HuH-7 (cell line): Measurements from ENCODE around the gene ROCK2.
"Not testable (repeated sequence)": the region's sequence is repeated elsewhere in the genome, so short reads cannot be mapped to it uniquely, and the experiment has no call there.

Source experiments
- DNase-seq: peaks from one replicate; pipeline ENCODE4 v3.0.0; 2011; ENCODE audit warnings: low spot score

The ROCK2 gene

GRCh38 chr2:11179196-11179595 is 165.2 kb downstream of the ROCK2 start:
- DNase-seq, result no peak

DNA sequence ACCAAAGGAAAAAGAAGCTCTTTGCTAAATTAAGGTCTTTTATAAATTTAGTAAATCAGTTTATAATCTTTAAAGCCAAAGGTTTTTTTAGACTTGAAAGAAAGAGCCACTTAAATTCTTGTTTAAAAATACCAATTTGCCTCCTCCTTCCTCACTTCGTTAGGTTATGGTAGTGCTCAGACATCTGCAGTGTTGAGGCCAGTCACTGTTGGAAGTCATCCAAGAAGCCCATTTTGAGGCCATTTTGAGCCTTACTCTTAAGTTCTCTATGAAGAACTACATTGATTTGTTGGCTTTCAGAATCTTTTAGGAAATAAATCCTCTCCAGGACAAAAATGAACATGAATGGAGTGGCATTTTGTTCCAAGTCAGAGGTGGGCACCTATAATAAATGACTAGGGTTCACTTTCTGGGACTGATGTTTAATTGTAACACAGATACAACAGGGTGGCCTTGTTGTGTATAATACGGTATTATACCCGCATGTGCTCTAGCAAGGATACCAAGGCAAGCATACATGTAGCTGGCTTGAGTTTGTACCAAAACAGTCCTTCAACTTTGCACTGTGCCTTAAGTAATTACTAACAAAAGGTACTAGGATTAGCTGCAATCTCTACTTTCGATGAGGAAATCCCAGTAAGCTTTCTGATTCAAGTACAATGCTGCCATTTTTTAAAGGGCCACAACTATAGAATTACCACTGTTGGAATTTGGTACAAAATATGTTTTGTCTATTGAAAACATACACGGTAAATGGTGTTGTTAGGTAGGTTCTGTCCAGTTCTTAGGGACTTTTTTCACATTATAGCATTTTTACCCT is 166.4 kb downstream of the ROCK2 start:
- DNase-seq, result no peak

GRCh38 chr2:11175293-11175795 is 169.1 kb downstream of the ROCK2 start:
- no peak for DNase-seq

GRCh38 chr2:11174222-11174621 is 170.2 kb downstream of the ROCK2 start:
- DNase-seq, result no peak

DNA sequence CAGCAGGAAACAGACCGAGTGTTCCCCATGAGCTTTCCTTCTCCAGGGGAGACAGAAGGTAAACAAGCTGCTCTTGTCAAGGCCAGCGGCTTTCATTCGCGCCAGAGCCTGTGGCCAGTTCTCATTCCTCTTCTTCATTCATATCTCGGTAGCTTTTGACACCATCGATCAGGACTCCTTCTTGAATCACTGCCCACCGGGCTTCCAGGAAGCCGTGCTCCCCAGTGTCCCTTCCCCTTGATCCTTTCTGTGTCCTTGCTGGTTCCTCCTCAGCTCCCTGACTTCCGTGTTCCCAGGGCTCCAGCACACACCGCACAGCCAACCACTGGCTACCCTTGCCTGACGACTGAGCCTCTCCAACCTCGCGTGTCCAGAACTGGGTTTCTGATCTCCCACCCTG is 175.1 kb downstream of the ROCK2 start:
- DNase-seq, result no peak

- DNase-seq, result no peak
Measured at GRCh38 chr2:11168488-11168887, 175.9 kb downstream of the ROCK2 start.

DNA sequence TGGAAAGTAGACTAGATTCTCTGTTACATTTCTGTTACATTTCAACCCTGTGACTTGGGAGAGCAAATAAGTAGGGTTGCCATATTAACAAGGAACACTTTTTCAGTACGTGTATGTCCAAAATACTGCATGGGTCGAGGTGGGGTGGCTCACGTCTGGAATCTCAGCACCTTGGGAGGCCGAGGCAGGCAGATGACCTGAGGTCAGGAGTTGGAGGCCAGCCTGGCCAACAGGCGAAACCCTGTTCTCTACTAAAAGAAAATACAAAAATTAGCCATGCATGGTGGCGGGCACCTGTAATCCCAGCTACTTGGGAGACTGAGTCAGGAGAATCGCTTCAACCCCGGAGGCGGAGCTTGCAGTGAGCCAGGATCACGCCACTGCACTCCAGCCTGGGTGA is 178.0 kb downstream of the ROCK2 start:
- DNase-seq, result no peak

DNA sequence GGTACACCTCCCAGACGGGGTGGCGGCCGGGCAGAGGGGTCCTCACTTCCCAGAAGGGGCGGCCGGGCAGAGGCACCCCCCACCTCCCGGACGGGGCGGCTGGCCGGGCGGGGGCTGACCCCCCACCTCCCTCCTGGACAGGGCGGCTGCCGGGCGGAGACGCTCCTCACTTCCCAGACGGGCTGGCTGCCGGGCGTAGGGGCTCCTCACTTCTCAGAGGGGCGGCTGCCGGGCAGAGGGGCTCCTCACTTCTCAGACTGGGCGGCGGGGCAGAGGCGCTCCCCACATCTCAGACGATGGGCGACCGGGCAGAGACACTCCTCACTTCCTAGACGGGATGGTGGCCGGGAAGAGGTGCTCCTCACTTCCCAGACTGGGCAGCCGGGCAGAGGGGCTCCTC is 179.4 kb downstream of the ROCK2 start:
- not testable (repeated sequence) for DNase-seq

- DNase-seq, result no peak
Measured at GRCh38 chr2:11163439-11164317, 180.8 kb downstream of the ROCK2 start.

DNA sequence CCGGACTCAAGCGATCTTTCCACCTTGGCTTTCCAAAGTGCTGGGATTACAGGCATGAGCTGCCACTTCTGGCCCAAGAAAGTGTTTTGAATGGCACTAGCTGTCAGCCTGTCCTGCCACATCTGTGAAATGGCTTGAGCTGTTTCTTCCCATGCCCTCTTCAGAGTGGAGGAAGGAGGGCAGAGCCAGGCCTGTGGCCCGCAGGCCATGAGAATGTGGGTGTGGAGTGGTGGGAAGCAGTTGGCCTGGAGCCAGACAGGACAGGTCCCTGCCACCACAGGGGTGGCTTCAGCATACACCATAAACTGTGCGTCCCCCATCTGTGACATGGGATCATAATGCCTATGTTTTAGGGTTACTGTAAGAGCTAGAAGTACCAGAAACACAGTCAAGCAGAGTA is 182.7 kb downstream of the ROCK2 start:
- no peak for DNase-seq

GRCh38 chr2:11160731-11161455 is 183.5 kb downstream of the ROCK2 start:
- no peak for DNase-seq

GRCh38 chr2:11160256-11160655 is 184.2 kb downstream of the ROCK2 start:
- no peak for DNase-seq

GRCh38 chr2:11159574-11160170 is 184.8 kb downstream of the ROCK2 start:
- no peak for DNase-seq

DNA sequence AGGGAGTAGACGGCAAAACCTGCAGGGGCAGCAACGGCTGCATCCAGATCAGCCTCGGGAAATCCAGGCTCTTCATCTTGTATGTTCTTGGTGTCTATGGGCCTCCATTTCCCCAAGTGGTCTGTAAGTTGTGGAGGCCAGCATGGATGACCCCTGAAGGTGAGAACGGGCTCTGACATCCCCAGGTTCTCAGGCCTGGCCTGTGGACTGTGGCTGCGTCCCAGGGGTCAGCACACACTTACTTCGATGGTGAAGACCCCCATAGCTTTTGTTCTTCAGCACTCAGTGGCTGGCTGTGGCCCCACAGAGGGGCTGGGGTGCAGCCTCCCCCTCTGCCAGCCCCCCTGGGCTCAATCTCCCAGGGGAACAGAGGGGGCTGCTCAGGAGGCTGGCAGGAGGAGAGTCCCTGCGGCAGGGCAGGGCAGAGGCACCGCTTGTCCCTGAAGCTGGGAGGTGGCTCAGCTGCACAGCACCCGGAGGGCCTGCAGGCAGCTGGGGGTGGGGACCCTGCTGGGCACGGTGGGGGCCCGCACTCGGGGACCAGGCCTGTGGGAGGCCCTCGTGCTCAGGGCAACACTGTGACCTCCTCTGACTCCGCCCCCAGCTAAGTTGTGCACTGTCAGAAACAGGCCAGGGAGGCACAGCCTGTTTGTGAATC is 185.4 kb downstream of the ROCK2 start:
- DNase-seq, result no peak

DNA sequence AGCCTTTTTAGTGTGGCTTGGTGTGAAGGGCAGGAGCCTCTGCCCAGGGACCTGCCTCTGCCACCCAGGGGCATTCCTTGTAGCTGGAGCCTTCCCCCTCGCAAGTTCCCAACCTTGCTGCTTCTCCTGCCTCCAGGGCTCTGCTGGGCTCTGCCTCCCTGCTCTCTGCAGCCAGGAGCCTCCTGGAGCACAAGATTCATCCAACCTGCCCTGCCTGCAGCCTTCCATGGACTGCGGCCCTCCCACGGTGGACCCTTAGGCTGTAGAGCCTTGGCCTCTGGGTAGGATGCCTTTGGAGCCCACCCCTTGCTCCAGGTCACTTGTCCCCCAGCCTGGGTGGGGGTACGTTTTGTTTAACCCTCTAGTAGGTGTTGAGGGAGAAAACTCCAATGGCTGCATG is 186.7 kb downstream of the ROCK2 start:
- no peak for DNase-seq

DNA sequence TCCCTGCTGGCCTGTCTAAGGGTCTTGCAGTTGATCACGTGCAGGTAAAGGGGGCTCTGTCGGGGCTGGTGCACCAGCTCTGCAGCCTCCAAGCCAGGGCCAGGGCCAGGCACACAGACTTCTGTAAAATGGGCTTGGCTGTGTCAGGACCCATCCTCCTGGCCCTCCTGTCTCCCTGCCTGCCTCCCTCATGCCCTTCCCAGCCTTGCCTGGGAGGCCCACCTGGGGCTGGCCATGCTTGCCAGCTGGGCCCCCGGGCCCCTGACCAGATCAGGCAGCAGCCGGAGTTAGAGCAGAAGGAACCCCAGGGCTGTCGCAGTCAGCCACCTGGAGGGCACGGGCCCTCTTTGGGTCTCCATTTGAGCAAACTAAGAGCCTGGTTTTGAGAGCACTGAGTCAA is 187.1 kb downstream of the ROCK2 start:
- no peak for DNase-seq

DNA sequence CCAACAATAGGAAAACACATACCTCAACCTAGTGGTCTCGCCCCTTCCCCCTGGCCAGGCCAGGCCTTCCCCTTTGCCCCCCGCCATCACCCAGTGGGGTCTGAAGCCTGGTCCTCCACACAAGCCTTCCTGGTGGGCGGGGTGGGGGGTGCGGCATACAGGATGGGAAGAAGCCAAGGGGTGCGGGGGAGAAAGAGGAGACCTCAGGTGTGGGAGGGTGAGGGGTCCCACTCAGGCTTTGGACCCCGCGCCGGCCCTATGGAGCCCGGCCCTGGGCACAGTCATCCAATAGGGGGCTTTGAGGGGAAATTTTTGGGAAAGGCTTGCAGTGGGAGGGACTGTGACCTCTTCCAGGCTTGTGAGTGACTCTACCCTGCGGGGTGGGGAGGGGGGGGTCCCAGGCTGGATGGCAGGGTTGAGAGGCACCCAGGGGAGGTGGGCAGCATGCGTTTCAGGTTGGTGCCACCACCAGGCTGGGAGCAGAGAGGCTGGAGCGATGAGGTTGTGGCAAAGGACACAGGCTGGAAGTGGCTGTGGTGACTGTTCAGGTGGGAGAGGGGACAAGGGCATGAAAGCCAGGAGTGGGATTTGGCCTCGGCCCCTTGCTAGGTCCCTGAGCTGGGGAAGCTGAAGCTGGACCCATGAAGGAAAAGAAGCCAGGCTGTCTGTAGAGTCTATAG is 187.9 kb downstream of the ROCK2 start:
- DNase-seq, result no peak

- DNase-seq, result peak; percentile 92
Measured at GRCh38 chr2:11155381-11156035, 188.9 kb downstream of the ROCK2 start, which contains the start of gene SLC66A3. Gene SLC66A3 (plus strand): TSS chr2:11155467. CDS start chr2:11155547, 80 bp downstream.

- peak; percentile 93 for DNase-seq
Measured at GRCh38 chr2:11154923-11155380, 189.5 kb downstream of the ROCK2 start.
